Measurements from ENCODE around the gene LPIN2.
"Not testable (repeated sequence)": the region's sequence is repeated elsewhere in the genome, so short reads cannot be mapped to it uniquely, and the experiment has no call there.

Gene LPIN2

DNA sequence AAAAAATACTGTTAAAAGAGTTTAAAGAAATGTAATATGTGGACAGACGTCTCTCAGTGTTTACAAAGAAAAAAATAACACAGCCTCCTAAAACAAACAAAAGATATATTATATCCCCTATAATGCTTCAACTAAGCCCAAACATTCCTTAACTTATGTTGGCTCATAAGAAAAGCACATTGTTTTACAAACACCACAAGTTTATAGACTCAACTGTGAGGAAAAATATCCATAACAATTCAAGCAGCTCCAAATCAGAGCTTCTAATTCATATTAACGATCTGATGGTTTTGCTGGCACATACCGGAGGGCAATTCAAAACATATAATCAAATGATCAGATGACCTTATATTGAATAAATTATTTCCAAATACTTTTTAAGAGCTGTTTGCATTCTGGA is 5.5 kb downstream of the LPIN2 start:
- no peaks in the 10 kb centered on the region for H3K79me2 ChIP-seq (ENCODE audit: insufficient read depth, low read length)
- no peak overlapping the region for H3K4me2 ChIP-seq (ENCODE audit: low read length)
- H3K9ac ChIP-seq (ENCODE audit: low read length) = no peak overlapping the region
- peaks cover 21% of the 10 kb centered on the region for H3K4me1 ChIP-seq (ENCODE audit: insufficient read depth, low read length, severe bottlenecking)
- no peak overlapping the region for H3K4me3 ChIP-seq (ENCODE audit: low read depth, low read length, poor library complexity, severe bottlenecking)
- no peaks in the 10 kb centered on the region for H3F3A ChIP-seq (ENCODE audit: insufficient read depth, low read length)
- H3K36me3 ChIP-seq (ENCODE audit: insufficient read depth, low read length) = peaks cover 7% of the 10 kb centered on the region; the same call in 1 of the 2 replicates
- no peaks in the 10 kb centered on the region for H3K9me3 ChIP-seq (ENCODE audit: low read length)
- no peaks in the 10 kb centered on the region for H4K20me1 ChIP-seq (ENCODE audit: insufficient read depth, low read length)
- H3K9me2 ChIP-seq (ENCODE audit: low read depth, low read length) = no peaks in the 10 kb centered on the region
- H2AFZ ChIP-seq (ENCODE audit: low read length) = no peak overlapping the region
- no peak overlapping the region for H3K27ac ChIP-seq (ENCODE audit: low read depth, low read length, poor library complexity, severe bottlenecking)
- H3K27me3 ChIP-seq (ENCODE audit: insufficient read depth, low read length) = no peaks in the 10 kb centered on the region
- TF ChIP-seq EZH2 (IDR thresholded peaks at IDR 0.05; ENCODE audit: borderline replicate concordance, low read length) (no peak), CTCF (IDR thresholded peaks at IDR 0.05; ENCODE audit: low read length) (no peak)

DNA sequence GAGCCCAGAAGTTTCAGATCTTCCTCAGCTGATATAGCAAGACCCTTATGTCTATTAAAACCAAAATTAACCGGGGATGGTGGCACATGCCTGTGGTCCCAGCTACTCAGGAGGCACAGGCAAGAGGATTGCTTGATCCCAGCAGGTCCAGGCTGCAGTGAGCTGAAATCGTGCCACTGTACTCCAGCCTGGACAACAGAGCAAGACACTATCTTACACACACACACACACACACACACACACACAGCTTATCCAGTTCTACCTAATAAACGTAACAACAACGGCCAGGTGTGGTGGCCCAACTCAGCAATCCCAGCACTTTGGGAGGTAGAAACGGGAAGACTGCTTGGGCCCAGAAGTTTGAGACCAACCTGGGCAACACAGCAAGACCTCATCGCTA is 7.5 kb downstream of the LPIN2 start:
- Histone ChIP-seq H3K4me3 (ENCODE audit: low read depth, low read length, poor library complexity, severe bottlenecking) (no peak overlapping the region), H3K4me1 (ENCODE audit: insufficient read depth, low read length, severe bottlenecking) (peaks cover 5% of the 10 kb centered on the region), H3K9ac (ENCODE audit: low read length) (no peak overlapping the region), H3K27me3 (ENCODE audit: insufficient read depth, low read length) (no peaks in the 10 kb centered on the region), H3K9me2 (ENCODE audit: low read depth, low read length) (no peaks in the 10 kb centered on the region), H3F3A (ENCODE audit: insufficient read depth, low read length) (no peaks in the 10 kb centered on the region), H4K20me1 (ENCODE audit: insufficient read depth, low read length) (no peaks in the 10 kb centered on the region), H3K36me3 (ENCODE audit: insufficient read depth, low read length) (peaks cover 7% of the 10 kb centered on the region; the same call in 1 of the 2 replicates), H3K27ac (ENCODE audit: low read depth, low read length, poor library complexity, severe bottlenecking) (no peak overlapping the region), H3K9me3 (ENCODE audit: low read length) (no peaks in the 10 kb centered on the region), H3K4me2 (ENCODE audit: low read length) (no peak overlapping the region), H2AFZ (ENCODE audit: low read length) (no peak overlapping the region), H3K79me2 (ENCODE audit: insufficient read depth, low read length) (no peaks in the 10 kb centered on the region)
- TF ChIP-seq CTCF (IDR thresholded peaks at IDR 0.05; ENCODE audit: low read length) = no peak
- TF ChIP-seq EZH2 (IDR thresholded peaks at IDR 0.05; ENCODE audit: borderline replicate concordance, low read length) = no peak

- H3K36me3 ChIP-seq (ENCODE audit: insufficient read depth, low read length); H3K27me3 ChIP-seq (ENCODE audit: insufficient read depth, low read length); H3K27ac ChIP-seq (ENCODE audit: low read depth, low read length, poor library complexity, severe bottlenecking); H3K4me2 ChIP-seq (ENCODE audit: low read length); H3K9ac ChIP-seq (ENCODE audit: low read length); H3K9me3 ChIP-seq (ENCODE audit: low read length); H2AFZ ChIP-seq (ENCODE audit: low read length); H4K20me1 ChIP-seq (ENCODE audit: insufficient read depth, low read length); H3K9me2 ChIP-seq (ENCODE audit: low read depth, low read length); H3F3A ChIP-seq (ENCODE audit: insufficient read depth, low read length); H3K4me3 ChIP-seq (ENCODE audit: low read depth, low read length, poor library complexity, severe bottlenecking); H3K79me2 ChIP-seq (ENCODE audit: insufficient read depth, low read length); H3K4me1 ChIP-seq (ENCODE audit: insufficient read depth, low read length, severe bottlenecking): not testable (repeated sequence)
Measured at GRCh38 chr18:3003766-3004165, 9.2 kb downstream of the LPIN2 start.

GRCh38 chr18:3002732-3003131 is 10.2 kb downstream of the LPIN2 start:
- TF ChIP-seq EZH2 (IDR thresholded peaks at IDR 0.05; ENCODE audit: borderline replicate concordance, low read length) = no peak
- TF ChIP-seq CTCF (IDR thresholded peaks at IDR 0.05; ENCODE audit: low read length) = no peak
- no peaks in the 10 kb centered on the region for H3K9me3 ChIP-seq (ENCODE audit: low read length)
- no peak overlapping the region for H3K9ac ChIP-seq (ENCODE audit: low read length)
- no peaks in the 10 kb centered on the region for H4K20me1 ChIP-seq (ENCODE audit: insufficient read depth, low read length)
- no peaks in the 10 kb centered on the region for H3F3A ChIP-seq (ENCODE audit: insufficient read depth, low read length)
- H2AFZ ChIP-seq (ENCODE audit: low read length) = no peak overlapping the region
- no peak overlapping the region for H3K27ac ChIP-seq (ENCODE audit: low read depth, low read length, poor library complexity, severe bottlenecking)
- H3K4me3 ChIP-seq (ENCODE audit: low read depth, low read length, poor library complexity, severe bottlenecking) = no peak overlapping the region
- no peak overlapping the region for H3K4me2 ChIP-seq (ENCODE audit: low read length)
- no peaks in the 10 kb centered on the region for H3K27me3 ChIP-seq (ENCODE audit: insufficient read depth, low read length)
- peaks cover 15% of the 10 kb centered on the region for H3K4me1 ChIP-seq (ENCODE audit: insufficient read depth, low read length, severe bottlenecking)
- no peaks in the 10 kb centered on the region for H3K9me2 ChIP-seq (ENCODE audit: low read depth, low read length)
- no peaks in the 10 kb centered on the region for H3K79me2 ChIP-seq (ENCODE audit: insufficient read depth, low read length)
- peaks cover 7% of the 10 kb centered on the region; the same call in 1 of the 2 replicates for H3K36me3 ChIP-seq (ENCODE audit: insufficient read depth, low read length)

Measured in OCI-LY1 (cell line).